Sigmoid colon (tissue), 7 donors: Measurements from ENCODE around the gene PHF20. TPM values are rescaled to one million over a fixed set of nuclear protein-coding genes. Genes with fewer than 3 reads are reported as not detected.
"Not testable (repeated sequence)": the region's sequence is repeated elsewhere in the genome, so short reads cannot be mapped to it uniquely, and the experiment has no call there.

Source experiments
- DNase-seq: peaks from one replicate; pipeline ENCODE4 v3.0.0-alpha.2; 2019
- H3K27ac ChIP-seq, 4 donors: fragments of 200-600 bp; sonication (generic); one replicate each; pipeline ENCODE4 v1.5.1; 2016 to 2019; ENCODE audit warnings: mild to moderate bottlenecking in 1 of 4
- H3K27me3 ChIP-seq, 3 donors: fragments of 200-600 bp; sonication (generic); one replicate each; pipeline ENCODE4 v1.5.1; 2019; ENCODE audit warnings: mild to moderate bottlenecking in 1 of 3
- H3K36me3 ChIP-seq, 4 donors: fragments of 200-600 bp; sonication (generic); one replicate each; pipeline ENCODE4 v1.5.1; 2016 to 2019
- H3K4me1 ChIP-seq, 4 donors: fragments of 200-600 bp; sonication (generic); one replicate each; pipeline ENCODE4 v1.5.1; 2017 to 2019
- H3K4me3 ChIP-seq, 4 donors: fragments of 200-600 bp; sonication (generic); one replicate each; pipeline ENCODE4 v1.5.1; 2017 to 2019; ENCODE audit warnings: mild to moderate bottlenecking in 2 of 4, moderate library complexity in 1 of 4
- H3K9me3 ChIP-seq, 4 donors: fragments of 200-600 bp in 3 of 4; sonication (generic) in 3 of 4; one replicate each; pipeline versions ENCODE4 v1.5.1 to v1.6.1; 2013 to 2019
- EP300 ChIP-seq, 4 donors: sonication (generic); formaldehyde crosslinking; IDR thresholded peaks; one replicate each; pipeline ENCODE4 v1.6.1; 2017; ENCODE audit warnings: antibody characterized with exemption in 4 of 4
- POLR2A ChIP-seq, 2 donors: fragments of 450-650 bp; IDR thresholded peaks; one replicate each; pipeline ENCODE4 v1.6.1; 2016; ENCODE audit warnings: antibody characterized with exemption in 2 of 2, mild to moderate bottlenecking in 2 of 2, moderate library complexity in 2 of 2
- POLR2AphosphoS5 ChIP-seq, 4 donors: sonication (generic); formaldehyde crosslinking; IDR thresholded peaks; one replicate each; pipeline ENCODE4 v1.6.1; 2017; ENCODE audit warnings: antibody characterized with exemption in 4 of 4
- WGBS, 2 donors: extraction: QIAGEN DNeasy Blood & Tissue Kit; methylation state at CpG; one replicate each; pipeline ENCODE4 v1.1.7; 2013; 5-methylcytosine and 5-hydroxymethylcytosine counted together
- intact Hi-C: fragments of 100-400 bp; cut with DNase I; formaldehyde crosslinking; loops from one replicate; pipeline ENCODE4 v1.15.1; 2023
- polyA plus RNA-seq, 3 donors: library from polyadenylated mRNA; stranded (reverse); fragments of 200-250 nt; gene quantifications; one replicate each; pipeline ENCODE4 v1.2.3, GENCODE V29; 2013
- total RNA-seq, 4 donors: library from RNA; depleted of rRNA; stranded (reverse); fragments of >200 nt; gene quantifications; one replicate each; pipeline ENCODE4 v1.1.0, GENCODE V29; 2016
- TF ChIP-seq, protein P1 (sequence below), 4 experiments: fragments of 450-650 bp in 3 of 4; fragments of 200-600 bp in 1 of 4; IDR thresholded peaks; one replicate each; pipeline ENCODE4 v1.5.1; 2016 to 2019; ENCODE audit warnings: antibody characterized with exemption in 4 of 4, mild to moderate bottlenecking in 3 of 4, moderate library complexity in 2 of 4
- donor health status: healthy with polysubstance abuse.
- donor health status: Bipolar disorder and iron deficiency.
- donor health status: healthy.

PHF20 gene
- total and polyA plus RNA-seq, 7 donors: 10.8 to 49.7 (median 41.0) TPM

DNA sequence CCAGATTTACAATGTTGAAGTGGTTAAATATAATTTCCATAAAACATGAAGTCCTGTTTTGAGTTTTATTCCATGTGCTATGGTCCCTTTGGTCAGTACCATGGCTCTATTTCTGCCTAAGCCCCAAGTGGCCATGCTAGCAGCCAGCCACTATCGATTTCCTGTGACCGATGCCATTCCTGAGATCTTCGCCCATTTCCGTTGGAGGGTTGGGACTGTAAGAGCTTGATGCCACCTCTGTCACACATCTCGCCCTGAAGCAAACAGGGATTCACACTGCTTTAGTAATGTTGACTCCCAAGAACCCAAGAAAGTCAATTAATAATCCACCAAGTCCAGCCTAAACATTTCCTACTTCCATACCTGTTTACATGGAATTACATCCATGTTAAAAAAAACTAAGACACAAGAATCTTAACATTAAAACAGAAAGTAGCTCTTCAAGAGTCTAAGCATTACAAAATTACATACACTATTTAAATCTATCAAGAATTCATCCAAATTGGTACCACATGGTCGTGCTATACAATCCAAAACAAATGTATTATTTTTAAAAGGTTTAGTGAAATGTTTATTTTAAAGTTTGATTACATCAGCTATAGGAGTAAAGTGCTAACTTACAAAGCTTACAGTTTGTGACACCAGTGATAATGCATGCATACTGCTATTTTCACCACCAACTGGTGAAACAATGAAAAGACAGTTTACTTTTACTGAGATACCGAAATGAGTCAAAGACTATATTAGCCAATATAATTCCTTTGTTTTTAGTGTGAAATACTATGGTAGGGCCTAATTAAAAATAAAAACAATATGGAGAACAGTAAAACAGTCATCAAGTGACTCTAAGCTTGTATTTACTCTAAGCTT is 32.3 kb upstream of the PHF20 start:
- Histone ChIP-seq H3K9me3 (no peaks in the 10 kb centered on the region), H3K4me3 (peak overlapping the region; percentile 2 to 76 (median 68)), H3K27me3 (no peaks in the 10 kb centered on the region), H3K27ac (peak overlapping the region; percentile 1 to 97 (median 95)), H3K4me1 (peaks cover 0 to 66% (median 65%) of the 10 kb centered on the region in 4 donors), H3K36me3 (peaks cover 12 to 62% (median 42%) of the 10 kb centered on the region in 4 donors)
- intact Hi-C loops: loop anchor here (1.0 to 5.0 kb wide), 5 partner anchors 15 to 213 kb away; partner anchors contain the start of gene SCAND1
- WGBS, 2 donors: 59 to 61% methylated on average over 7 of the region's 7 CpGs
- TF ChIP-seq POLR2AphosphoS5 (IDR thresholded peaks at IDR 0.05) (no peak), POLR2A (IDR thresholded peaks at IDR 0.05) (no peak)
- DNase-seq: no peak

DNA sequence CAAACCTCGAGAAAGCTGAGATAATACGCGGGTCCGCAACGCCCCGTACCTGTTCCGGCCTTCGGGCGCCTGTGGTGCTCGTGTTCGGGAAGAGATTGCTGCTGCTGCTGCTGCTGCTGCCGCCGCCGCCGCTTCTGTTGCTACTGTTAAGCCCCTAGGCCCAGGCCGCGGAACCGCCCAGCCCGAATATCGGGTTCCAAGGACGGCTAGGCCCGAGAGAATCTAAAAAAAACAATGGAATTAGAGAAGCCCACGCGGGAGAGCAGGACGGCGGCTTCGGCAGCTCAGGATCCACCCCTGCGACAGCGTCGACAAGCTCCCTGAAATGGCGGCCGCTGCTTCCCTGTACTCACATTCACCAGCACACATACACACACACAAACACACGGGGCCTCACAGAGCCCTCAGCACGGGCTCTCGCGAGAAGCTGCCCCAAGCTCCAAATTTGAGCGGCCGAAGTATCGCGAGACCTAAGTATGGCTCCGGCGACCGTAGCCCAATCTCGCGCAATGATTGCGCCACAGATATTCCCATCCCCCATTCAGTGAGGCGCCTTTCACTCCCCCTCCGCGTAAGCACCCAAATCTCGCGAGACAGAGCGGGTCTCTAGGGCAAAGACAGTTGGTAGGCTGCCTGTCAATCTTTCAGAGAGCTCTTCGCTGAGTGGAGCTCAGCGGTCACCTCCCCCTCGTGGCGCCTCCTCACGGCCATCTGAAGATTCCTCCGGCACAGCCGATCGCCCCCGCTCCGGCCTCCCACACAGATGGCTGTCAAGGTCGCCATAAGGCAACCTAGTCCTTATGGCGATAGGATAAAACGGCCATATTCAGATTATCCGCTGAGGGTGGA is 29.7 kb upstream of the PHF20 start, which contains the start of gene RBM39:
Gene RBM39, minus strand, starts transcription at position 369 of the 849 bp plus-strand sequence. CDS start 1,386 bp downstream, outside the sequence.
- Histone ChIP-seq H3K36me3 (peaks cover 3 to 36% (median 23%) of the 10 kb centered on the region in 4 donors), H3K4me3 (peak within 1 kb of the TSS; percentile 66 to 79 (median 74)), H3K4me1 (peaks cover 0 to 41% (median 40%) of the 10 kb centered on the region in 4 donors), H3K27ac (peak within 1 kb of the TSS; percentile 94 to 98 (median 97)), H3K27me3 (no peaks in the 10 kb centered on the region), H3K9me3 (no peaks in the 10 kb centered on the region)
- DNase-seq: peak; percentile 100
- WGBS, 2 donors: 0% methylated on average over 66 of the region's 66 CpGs
- TF ChIP-seq POLR2A (IDR thresholded peaks at IDR 0.05) (peak; percentile 96 to 97), EP300 (IDR thresholded peaks at IDR 0.05) (peak in 2 of 4 donors; percentile 6 to 67), POLR2AphosphoS5 (IDR thresholded peaks at IDR 0.05) (peak; percentile 97 to 99 (median 98))
- TF ChIP-seq, protein P1, sequence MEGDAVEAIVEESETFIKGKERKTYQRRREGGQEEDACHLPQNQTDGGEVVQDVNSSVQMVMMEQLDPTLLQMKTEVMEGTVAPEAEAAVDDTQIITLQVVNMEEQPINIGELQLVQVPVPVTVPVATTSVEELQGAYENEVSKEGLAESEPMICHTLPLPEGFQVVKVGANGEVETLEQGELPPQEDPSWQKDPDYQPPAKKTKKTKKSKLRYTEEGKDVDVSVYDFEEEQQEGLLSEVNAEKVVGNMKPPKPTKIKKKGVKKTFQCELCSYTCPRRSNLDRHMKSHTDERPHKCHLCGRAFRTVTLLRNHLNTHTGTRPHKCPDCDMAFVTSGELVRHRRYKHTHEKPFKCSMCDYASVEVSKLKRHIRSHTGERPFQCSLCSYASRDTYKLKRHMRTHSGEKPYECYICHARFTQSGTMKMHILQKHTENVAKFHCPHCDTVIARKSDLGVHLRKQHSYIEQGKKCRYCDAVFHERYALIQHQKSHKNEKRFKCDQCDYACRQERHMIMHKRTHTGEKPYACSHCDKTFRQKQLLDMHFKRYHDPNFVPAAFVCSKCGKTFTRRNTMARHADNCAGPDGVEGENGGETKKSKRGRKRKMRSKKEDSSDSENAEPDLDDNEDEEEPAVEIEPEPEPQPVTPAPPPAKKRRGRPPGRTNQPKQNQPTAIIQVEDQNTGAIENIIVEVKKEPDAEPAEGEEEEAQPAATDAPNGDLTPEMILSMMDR (IDR thresholded peaks at IDR 0.05): peak in 2 of 4 experiments; percentile 25 to 31
- intact Hi-C loops: loop anchor here (1.0 to 5.0 kb wide), 4 partner anchors 30 to 210 kb away; partner anchors contain the start of genes PHF20 and SCAND1

DNA sequence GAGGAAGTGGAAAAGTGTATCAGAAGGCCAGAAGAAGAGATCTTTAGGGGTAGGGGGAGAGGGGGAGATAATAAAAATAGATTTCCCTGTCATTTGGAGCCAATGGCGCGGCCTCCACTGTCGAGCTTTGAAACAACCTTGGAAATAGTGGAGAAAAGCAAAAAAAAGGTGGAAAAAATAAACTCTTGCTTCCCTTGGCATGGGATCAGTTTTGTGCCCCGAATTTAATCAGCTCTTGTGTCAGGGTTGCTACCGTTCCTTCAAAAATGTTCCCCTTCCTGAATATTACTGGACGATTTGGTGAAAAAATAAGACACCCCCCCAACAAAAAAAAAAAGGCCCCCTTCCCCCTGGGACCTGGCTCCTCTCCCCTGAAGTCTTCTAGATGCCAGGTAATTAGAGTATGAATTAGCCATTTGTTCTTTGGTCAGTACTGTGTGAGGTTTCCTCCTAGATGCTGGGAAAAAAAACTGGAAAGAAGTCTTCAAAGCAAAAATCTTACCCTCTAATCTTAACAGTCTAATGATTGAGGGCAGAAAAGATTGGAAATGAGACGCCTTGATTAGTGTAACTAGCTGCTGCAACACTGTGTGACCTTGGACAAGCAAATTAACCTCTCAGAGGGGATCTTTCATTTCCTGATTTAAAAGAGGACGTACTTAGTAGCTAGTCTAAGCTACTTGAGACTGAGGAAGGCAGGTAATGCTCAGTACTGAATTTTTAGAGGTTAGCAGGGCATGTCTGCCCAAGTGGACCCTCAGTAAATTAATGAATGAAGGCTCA is 28.9 kb upstream of the PHF20 start:
- DNase-seq: no peak
- Histone ChIP-seq H3K9me3 (no peaks in the 10 kb centered on the region), H3K27ac (peak overlapping the region; percentile 94 to 98 (median 96)), H3K36me3 (peaks cover under 1 to 28% (median 19%) of the 10 kb centered on the region in 4 donors), H3K27me3 (no peaks in the 10 kb centered on the region), H3K4me1 (peaks cover 0 to 35% (median 35%) of the 10 kb centered on the region in 4 donors), H3K4me3 (peak overlapping the region; percentile 49 to 71 (median 60))
- intact Hi-C loops: loop anchor here (1.0 to 5.0 kb wide), 4 partner anchors 29 to 209 kb away; partner anchors contain the start of genes PHF20 and SCAND1
- WGBS, 2 donors: 0 to 1% methylated on average over 8 of the region's 8 CpGs
- TF ChIP-seq, protein P1 (IDR thresholded peaks at IDR 0.05): no peak
- TF ChIP-seq EP300 (IDR thresholded peaks at IDR 0.05): no peak
- peak in 2 of 4 donors; percentile 7 to 9 for TF ChIP-seq POLR2AphosphoS5 (IDR thresholded peaks at IDR 0.05)
- no peak for TF ChIP-seq POLR2A (IDR thresholded peaks at IDR 0.05)

DNA sequence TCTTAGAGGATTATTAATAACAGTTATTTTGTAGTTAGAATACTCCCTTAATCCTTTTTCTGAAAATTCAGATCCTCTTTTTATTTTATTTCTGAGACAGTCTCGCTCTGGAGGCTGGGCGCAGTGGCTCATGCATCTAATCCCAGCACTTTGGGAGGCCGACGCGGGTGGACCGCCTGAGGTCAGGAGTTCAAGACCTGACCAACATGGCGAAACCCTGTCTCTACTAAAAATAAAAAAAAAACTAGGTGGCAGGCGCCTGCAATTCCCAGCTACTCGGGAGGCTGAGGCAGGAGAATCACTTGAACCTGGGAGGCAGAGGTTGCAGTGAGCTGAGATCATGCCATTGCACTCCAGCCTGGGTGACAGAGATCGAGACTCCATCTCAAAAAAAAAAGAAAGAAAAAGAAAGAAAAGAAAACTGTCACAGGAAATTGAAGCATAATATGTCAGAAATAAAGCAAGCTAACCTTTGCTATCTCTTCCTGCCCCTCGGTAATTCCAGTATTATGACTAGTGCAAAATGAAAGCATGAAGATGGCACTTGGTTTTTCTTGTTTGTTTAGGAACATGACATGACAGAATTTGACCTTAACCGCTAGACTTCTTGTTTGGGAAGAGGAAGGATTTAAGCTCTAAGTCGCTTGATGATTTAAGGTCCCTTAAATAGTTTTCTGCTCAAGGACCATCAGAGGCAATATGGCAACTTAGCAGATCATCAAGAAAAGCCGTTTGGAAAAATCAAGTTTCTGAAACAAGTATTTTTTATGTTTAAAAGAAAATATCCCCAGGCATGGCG is 27.9 kb upstream of the PHF20 start:
- peak; percentile 69 for DNase-seq
- peak in 1 of 4 donors; percentile 27 for TF ChIP-seq POLR2AphosphoS5 (IDR thresholded peaks at IDR 0.05)
- TF ChIP-seq EP300 (IDR thresholded peaks at IDR 0.05): no peak
- 61 to 81% methylated on average over 15 of the region's 15 CpGs for WGBS, 2 donors
- Histone ChIP-seq H3K4me3 (peak overlapping the region in 1 of 4 donors; percentile 6), H3K9me3 (no peaks in the 10 kb centered on the region), H3K36me3 (peaks cover 0 to 19% (median 9%) of the 10 kb centered on the region in 4 donors), H3K27ac (peak overlapping the region; percentile 94 to 98 (median 96)), H3K4me1 (peaks cover 0 to 27% (median 26%) of the 10 kb centered on the region in 4 donors), H3K27me3 (no peaks in the 10 kb centered on the region)
- intact Hi-C loops: loop anchor here (2.0 to 5.0 kb wide), 3 partner anchors 42 to 208 kb away; partner anchors contain the start of gene SCAND1

DNA sequence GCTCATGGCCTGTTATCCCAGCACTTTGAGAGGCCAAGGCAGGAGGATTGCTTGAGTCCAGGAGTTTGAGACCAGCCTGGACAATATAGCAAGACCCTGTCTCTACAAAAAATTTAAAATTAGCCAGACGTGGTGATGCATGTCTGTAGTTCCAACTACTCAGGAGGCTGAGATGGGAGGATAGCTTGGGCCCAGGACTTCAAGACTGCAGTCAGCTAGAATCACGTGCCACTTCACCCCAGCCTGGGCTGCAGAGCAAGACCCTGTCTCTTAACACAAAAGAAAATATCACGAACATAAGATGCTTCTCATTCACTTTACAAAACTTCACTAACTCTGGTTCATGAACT is 27.3 kb upstream of the PHF20 start:
- intact Hi-C loops: loop anchor here (5.0 kb wide), 2 partner anchors 42 to 208 kb away; partner anchors contain the start of gene SCAND1
- H3K9me3 ChIP-seq: not testable (repeated sequence)
- peaks cover 0 to 13% (median 5%) of the 10 kb centered on the region in 4 donors for H3K36me3 ChIP-seq

More for the DNA sequence above, 27.3 kb upstream of the PHF20 start:
- DNase-seq, H3K4me3 ChIP-seq, H3K27me3 ChIP-seq: not testable (repeated sequence)
- H3K27ac ChIP-seq: peak overlapping the region; percentile 94 to 98 (median 96)
- peaks cover 0 to 21% (median 20%) of the 10 kb centered on the region in 4 donors for H3K4me1 ChIP-seq
- 94 to 96% methylated on average over 3 of the region's 3 CpGs for WGBS, 2 donors
